NT2/D1 (cell line): Measurements from ENCODE around the gene SLC24A4.

Experiments used
- SUZ12 ChIP-seq: IDR thresholded peaks from 2 replicates; pipeline ENCODE4 v1.6.1; 2011; ENCODE audit not compliant: insufficient read length, insufficient read depth; ENCODE audit errors: extremely low read depth
- YY1 ChIP-seq: IDR thresholded peaks from 2 replicates; pipeline ENCODE4 v1.6.1; 2011; ENCODE audit not compliant: insufficient read length, insufficient read depth
- ZNF274 ChIP-seq: IDR thresholded peaks from 2 replicates; pipeline ENCODE4 v1.6.1; 2011; ENCODE audit warnings: mild to moderate bottlenecking, low read depth, low read length

DNA sequence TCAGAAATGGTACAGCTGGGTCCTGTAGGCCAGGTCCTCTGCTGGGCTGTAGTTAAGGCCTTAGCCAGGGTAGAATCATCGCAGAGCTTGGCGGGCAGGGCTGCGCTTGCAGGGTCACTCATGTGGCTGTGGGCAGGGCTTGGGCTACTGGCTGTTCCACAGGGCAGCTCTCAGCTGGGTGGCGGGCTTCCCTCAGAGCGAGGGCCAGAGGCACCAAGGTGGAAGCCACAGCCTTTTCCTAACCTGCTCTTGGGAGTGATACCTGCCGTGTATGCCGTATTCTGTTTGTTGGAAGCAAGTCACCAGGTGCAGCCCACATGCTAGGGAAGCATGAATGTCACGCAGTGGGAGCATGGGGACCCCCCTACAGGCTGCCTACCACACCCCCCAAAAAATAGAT, 120.8 kb downstream of the SLC24A4 start:
- TF ChIP-seq ZNF274 (no peak), YY1 (no peak), SUZ12 (no peak)
